ENCODE results near the gene UBQLN1. TPM values are rescaled to one million over a fixed set of nuclear protein-coding genes. Genes with fewer than 3 reads are reported as not detected.
"Not testable (repeated sequence)": the region's sequence is repeated elsewhere in the genome, so short reads cannot be mapped to it uniquely, and the experiment has no call there.

The UBQLN1 gene
- 116 and 120 TPM in 2 replicates for total RNA-seq

- intact Hi-C loops (cut with micrococcal nuclease) = loop anchor here (1.0 to 5.0 kb wide), 9 partner anchors 19 to 609 kb away; partner anchors contain the start of genes GKAP1, HNRNPK, IDNK and KIF27
Measured at GRCh38 chr9:83707768-83708514, at the start of gene UBQLN1. TSS of gene UBQLN1 (minus strand) at chr9:83707958. CDS start at chr9:83707679, 279 bp downstream.

GRCh38 chr9:83754383-83754977 is 46.7 kb upstream of the UBQLN1 start:
- intact Hi-C loops (cut with micrococcal nuclease) = no loop called here

DNA sequence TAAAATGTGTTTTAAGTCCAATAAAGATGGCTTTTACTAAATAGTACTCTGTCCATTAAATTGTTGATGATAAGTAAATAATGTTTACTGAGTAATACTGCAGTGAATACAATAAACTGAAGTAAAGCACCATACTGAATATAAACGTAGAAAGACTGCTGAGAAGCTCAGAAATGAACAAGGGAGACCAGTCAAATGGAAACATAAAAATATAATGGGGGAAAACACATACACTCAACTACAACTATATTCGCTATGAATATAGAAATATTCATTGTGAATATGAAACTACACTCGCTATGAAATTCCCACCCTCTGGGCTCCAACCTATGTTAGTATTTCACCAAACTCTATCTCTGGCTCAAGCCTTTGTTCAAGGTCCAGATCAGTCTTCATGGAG is 41.9 kb upstream of the UBQLN1 start:
- intact Hi-C loops (cut with micrococcal nuclease) = no loop called here

GRCh38 chr9:83744206-83744605 is 36.4 kb upstream of the UBQLN1 start:
- intact Hi-C loops (cut with micrococcal nuclease) = no loop called here

DNA sequence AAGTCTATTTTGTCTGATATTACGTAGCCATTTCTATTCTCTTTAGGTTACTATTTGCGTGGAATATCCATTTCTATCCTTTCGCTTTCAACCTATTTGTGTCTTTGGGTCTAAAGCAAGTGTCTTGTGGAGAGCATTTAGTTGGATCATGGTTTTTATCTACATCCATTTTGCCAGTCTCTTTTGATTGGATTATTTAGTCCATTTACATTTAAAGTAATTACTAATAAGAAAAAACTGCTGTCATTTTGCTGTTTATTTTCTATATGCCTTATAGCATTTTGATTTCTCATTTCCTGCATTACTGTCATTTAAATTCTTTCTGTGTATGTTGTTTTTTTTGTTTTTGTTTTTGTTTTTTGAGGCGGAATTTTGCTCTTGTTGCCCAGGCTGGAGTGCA is 26.0 kb upstream of the UBQLN1 start:
- intact Hi-C loops (cut with micrococcal nuclease) = no loop called here

DNA sequence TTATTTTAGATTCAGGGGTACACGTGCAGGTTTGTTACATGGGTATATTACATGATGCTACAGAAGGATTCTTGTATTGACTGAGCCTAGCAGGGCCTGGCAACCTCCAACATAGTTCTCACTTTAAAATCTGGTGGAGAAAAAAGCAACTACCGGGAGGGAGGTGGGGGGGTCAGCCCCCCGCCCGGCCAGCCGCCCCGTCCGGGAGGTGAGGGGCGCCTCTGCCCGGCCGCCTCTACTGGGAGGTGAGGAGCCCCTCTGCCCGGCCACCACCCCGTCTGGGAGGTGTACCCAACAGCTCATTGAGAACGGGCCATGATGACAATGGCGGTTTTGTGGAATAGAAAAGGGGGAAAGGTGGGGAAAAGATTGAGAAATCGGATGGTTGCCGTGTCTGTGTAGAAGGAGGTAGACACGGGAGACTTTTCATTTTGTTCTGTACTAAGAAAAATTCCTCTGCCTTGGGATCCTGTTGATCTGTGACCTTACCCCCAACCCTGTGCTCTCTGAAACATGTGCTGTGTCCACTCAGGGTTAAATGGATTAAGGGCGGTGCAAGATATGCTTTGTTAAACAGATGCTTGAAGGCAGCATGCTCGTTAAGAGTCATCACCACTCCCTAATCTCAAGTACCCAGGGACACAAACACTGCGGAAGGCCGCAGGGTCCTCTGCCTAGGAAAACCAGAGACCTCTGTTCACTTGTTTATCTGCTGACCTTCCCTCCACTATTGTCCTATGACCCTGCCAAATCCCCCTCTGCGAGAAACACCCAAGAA is 21.0 kb upstream of the UBQLN1 start:
- intact Hi-C loops (cut with micrococcal nuclease) = not testable (repeated sequence)

- intact Hi-C loops (cut with micrococcal nuclease) = no loop called here
Measured at GRCh38 chr9:83724436-83724835, 16.7 kb upstream of the UBQLN1 start.

DNA sequence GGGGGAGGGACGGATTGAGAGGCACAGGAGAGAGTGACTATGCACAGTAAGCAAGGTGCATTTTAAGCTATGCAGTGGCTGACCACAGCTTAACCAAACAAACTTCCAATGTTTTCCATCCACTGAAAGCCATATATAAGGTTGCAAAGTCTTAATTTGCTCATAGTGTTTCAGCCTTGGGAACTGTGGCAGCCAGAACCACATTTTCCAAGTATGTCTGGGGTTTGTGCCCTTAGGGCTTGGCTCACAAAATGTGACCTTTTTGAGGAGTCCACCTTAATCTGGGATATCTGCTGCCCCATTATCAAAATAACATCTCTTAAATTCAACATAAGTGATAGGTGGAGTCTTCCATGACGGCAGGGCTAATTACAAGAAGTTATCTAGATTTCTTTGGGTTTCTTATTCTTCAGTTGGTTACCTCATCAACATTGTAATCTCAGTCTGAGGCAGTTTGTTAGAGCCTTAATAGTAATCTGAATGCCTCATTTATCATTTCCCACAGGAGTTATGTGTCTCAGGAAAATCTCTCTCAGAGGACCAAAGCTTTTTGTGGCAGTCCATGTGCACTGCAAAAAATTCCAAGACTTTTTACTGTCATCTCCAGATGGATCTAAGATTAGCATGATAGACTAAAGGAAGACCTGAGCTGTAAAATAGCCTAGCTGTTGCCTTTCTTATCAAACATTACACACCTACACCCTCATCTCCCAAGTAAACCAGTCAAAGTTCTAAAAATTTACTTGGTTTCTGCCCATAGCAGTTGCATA is 15.2 kb upstream of the UBQLN1 start:
- intact Hi-C loops (cut with micrococcal nuclease) = no loop called here

DNA sequence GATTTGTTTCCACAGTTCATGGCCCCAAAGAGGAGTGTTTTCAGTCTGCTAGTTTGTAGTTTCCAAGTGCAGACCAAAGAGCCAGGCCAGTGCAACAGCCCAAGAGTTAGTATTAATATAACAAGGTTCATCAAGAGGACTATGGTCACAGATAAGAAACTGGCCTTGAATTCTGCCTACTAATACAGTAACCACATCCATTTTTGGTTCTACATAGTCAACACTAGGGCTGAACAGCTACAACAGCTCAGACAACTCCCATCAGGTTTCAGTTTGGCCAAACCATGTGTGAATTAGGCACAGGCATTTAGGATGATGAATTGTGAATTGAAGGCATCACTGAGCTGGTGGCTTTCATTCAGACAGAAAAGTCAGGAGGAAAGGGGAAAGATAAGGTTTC is 13.8 kb upstream of the UBQLN1 start:
- intact Hi-C loops (cut with micrococcal nuclease) = no loop called here

GRCh38 chr9:83715794-83716193 is 8.0 kb upstream of the UBQLN1 start:
- intact Hi-C loops (cut with micrococcal nuclease) = no loop called here

DNA sequence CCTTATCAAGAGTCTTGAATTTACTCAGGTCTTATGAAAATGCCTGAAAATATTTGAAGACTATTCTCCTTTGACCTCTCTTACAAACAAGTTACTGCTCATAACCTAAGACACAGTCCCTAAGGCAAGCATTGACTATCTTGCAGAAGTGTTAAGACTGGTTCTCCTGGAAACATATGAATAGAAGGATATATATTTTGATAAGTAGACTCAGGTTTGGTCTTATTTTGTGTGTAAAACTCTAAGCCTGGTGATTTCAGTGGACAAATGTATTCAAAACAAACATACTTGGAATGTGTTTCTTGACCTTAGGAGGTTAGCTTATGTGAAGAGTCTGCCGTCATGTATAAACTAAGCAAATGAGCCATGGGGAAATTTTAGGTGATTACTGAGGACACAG is 7.5 kb upstream of the UBQLN1 start:
- intact Hi-C loops (cut with micrococcal nuclease) = no loop called here

GRCh38 chr9:83714329-83714728 is 6.6 kb upstream of the UBQLN1 start:
- intact Hi-C loops (cut with micrococcal nuclease) = no loop called here

DNA sequence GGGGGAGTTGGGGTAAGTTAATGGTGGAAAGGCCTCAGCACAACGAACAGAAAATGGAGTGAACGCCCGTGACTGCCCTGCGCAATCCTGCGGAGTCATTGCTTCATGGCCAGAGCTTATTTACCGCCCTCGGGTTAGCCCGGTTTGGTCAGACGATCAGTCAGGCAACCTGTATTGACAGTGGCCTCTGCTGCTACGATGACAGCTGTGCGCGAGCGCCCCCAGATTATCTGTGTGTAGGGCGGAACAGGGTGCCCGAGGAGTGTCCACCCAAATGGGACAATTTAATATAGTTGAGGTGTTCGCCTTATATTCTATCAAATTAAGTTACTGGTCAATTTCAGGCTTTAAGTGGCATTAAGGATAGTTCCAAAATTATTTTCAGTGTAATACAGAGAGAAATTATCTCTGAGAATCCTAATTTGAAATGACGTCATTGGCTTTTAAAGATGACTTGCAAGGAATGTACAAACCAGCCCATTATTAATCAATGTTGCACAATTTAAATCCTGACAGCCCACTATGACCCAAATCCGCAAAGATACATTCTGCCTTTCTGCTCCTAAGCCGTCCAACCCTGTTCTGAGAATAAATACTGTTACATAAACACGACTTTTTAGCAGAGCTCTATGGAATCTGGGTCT is 879 bp upstream of the UBQLN1 start:
- intact Hi-C loops (cut with micrococcal nuclease) = loop anchor here (1.0 to 5.0 kb wide), 7 partner anchors 59 to 609 kb away; partner anchors contain the start of genes GKAP1, HNRNPK, IDNK and KIF27

GRCh38 chr9:83707518-83707767 is 315 bp downstream of the UBQLN1 start:
- intact Hi-C loops (cut with micrococcal nuclease) = loop anchor here (2.0 to 5.0 kb wide), 4 partner anchors 19 to 610 kb away; no protein-coding TSS in a partner anchor

DNA sequence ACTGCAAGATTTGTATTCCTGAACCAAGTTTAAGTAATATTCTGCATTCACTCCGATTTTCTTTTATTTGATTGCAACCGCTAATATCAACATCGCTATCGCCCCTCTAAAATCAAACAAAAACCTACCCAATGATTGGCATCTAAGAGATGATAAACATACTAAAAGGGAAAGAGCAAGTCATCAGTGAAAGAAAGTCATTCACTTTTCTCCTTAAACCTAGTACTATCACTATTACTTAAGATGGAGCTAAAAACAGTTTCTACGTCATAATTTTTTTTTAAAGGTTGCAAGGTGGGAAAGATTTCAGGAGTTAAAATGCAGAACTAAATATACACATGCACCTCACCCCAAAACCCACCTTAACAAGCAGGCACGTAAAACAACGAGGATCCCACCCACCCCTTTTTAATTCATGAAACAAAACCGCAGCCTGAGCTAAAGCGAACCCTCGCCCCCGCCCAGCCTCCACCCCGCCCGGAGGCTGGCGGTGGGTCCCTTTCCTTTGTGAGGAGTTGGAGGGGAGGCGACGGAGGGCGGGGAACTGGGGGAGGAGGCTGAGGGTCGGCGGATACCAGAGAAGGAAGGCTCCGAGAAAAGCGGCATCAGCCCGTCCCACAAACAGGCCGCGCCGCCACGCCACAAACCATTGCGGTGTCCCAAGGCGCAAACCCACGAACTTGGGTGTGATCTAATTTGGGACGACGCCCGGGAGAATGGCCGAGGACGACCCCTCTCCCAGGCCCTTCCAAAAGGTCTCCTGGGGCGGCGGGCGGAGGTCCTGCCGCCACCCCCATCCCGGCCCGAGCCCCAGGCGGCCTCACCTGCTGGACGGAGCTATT is 861 bp downstream of the UBQLN1 start:
- intact Hi-C loops (cut with micrococcal nuclease) = loop anchor here (2.0 to 5.0 kb wide), 4 partner anchors 18 to 610 kb away; no protein-coding TSS in a partner anchor

DNA sequence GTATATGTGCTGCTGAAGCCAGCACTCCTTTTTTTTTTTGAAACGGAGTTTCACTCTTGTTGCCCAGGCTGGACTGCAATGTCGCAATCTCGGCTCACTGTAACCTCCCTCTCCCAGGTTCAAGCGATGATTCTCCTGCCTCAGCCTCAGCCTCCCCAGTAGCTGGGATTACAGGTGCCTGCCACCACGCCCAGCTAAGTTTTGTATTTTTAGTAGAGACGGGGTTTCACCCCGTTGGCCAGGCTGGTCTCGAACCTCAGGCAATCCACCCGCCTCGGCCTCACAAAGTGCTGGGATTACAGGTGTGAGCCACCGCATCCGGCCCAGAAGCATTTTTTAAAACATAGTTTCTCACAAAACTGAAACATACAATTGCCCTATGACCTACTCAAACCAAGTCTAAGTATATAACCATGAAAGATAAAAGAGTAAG is 2.5 kb downstream of the UBQLN1 start:
- intact Hi-C loops (cut with micrococcal nuclease) = loop anchor here (1.0 to 5.0 kb wide), 3 partner anchors 11 to 612 kb away; no protein-coding TSS in a partner anchor

GRCh38 chr9:83701769-83702168 is 6.0 kb downstream of the UBQLN1 start:
- intact Hi-C loops (cut with micrococcal nuclease) = no loop called here

DNA sequence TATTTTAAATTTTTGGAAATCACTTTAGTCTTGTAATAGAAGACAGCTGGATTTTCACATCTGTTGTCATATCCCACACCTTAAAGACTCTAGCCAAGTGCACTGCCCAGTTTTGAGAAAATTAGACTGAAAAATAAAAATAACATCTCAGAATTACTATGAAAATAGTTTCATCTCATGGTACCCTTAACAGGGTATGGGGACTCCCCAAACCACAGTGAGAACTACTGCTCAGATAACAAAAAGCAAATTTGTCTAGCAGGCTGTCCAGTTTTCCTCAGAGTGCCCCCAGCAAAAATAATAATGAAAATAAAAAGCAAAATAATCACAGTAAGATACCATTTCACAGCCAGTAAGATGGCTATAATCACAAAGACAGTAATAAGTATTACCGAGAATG is 6.5 kb downstream of the UBQLN1 start:
- intact Hi-C loops (cut with micrococcal nuclease) = no loop called here

DNA sequence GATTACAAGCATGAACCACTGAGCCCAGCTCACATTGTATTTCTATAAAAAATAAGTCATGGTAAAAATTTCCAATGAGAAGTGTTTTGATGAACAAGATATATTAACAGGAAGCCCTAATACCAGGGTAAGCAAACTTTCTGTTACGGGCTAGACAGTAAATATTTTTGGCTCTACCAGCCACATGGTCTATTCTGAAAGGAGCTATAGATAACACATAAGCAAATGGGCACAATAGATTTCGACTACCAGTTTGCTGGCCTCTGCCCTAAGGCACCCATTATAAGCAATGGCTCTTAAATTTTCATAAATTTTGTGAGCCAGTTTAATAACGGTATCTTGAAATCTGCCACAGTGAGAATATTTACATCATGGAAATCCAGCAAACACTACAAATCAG is 8.1 kb downstream of the UBQLN1 start:
- intact Hi-C loops (cut with micrococcal nuclease) = no loop called here

Data from T-helper 1 cell treated with Interleukin-12 subunit alpha and Interleukin-12 subunit beta and Interleukin-4 antibody, amounts not matched to agents 30 ng/mL and 1 ng/mL, for 36 hours (primary cell).